SIG-M5 treated with dmso at 0.1 percent for 504 hours (cell line): ENCODE data around the gene ZNF548.

Experiments
- DNase-seq: peaks from one replicate; lab custom pipeline; 2025; ENCODE audit not compliant: unreplicated experiment; lab: John Stamatoyannopoulos, UW

Gene ZNF548

GRCh38 chr19:57395710-57396109 is 6.1 kb downstream of the ZNF548 start:
- DNase-seq, result no peak

GRCh38 chr19:57398868-57399267 is 9.2 kb downstream of the ZNF548 start:
- DNase-seq, result no peak

GRCh38 chr19:57403737-57404563 is 14.3 kb downstream of the ZNF548 start:
- DNase-seq, result no peak

- peak; percentile 15 for DNase-seq
These were observed 17.0 kb downstream of the ZNF548 start for GRCh38 chr19:57406516-57407123.

- DNase-seq, result peak; percentile 92
These were observed 21.4 kb downstream of the ZNF548 start, which contains the start of gene ZNF17 for GRCh38 chr19:57410877-57411671. ZNF17 (plus strand) TSS chr19:57411161; CDS start chr19:57413616, 2,455 bp downstream.

GRCh38 chr19:57419439-57419838 is 29.8 kb downstream of the ZNF548 start:
- DNase-seq, result no peak

- no peak for DNase-seq
These were observed 31.4 kb downstream of the ZNF548 start for GRCh38 chr19:57421037-57421436.

GRCh38 chr19:57434386-57435061 is 44.9 kb downstream of the ZNF548 start:
- DNase-seq, result no peak

GRCh38 chr19:57435062-57435978 is 45.7 kb downstream of the ZNF548 start, which contains the start of gene ZNF749:
ZNF749 (plus strand) TSS chr19:57435325; CDS start chr19:57435579, 254 bp downstream.
- DNase-seq, result peak; percentile 98

GRCh38 chr19:57436417-57436816 is 46.8 kb downstream of the ZNF548 start:
- DNase-seq, result no peak

- DNase-seq, result no peak
These were observed 48.3 kb downstream of the ZNF548 start for GRCh38 chr19:57437931-57438330.

GRCh38 chr19:57438925-57439324 is 49.3 kb downstream of the ZNF548 start:
- no peak for DNase-seq

GRCh38 chr19:57441979-57442752 is 52.5 kb downstream of the ZNF548 start:
- DNase-seq, result no peak

- DNase-seq, result no peak
These were observed 53.6 kb downstream of the ZNF548 start for GRCh38 chr19:57443121-57443696.

- DNase-seq, result no peak
These were observed 62.7 kb downstream of the ZNF548 start for GRCh38 chr19:57452307-57452706.
